HG02678 (cell line): ENCODE results near the gene CFAP54.
A peak's percentile ranks its signal among the peaks of the same experiment; 100 is the strongest.

Source experiments
- ATAC-seq: cut with Tn5 transposase; IDR thresholded peaks from one replicate; pipeline ENCODE4 v1.9.1; 2021; ENCODE audit warnings: mild to moderate bottlenecking, moderate library complexity; ENCODE audit not compliant: unreplicated experiment

The CFAP54 gene

GRCh38 chr12:96881608-96882007 is 392.2 kb downstream of the CFAP54 start:
- ATAC-seq, result no peak

GRCh38 chr12:96882862-96883261 is 393.5 kb downstream of the CFAP54 start:
- no peak for ATAC-seq

DNA sequence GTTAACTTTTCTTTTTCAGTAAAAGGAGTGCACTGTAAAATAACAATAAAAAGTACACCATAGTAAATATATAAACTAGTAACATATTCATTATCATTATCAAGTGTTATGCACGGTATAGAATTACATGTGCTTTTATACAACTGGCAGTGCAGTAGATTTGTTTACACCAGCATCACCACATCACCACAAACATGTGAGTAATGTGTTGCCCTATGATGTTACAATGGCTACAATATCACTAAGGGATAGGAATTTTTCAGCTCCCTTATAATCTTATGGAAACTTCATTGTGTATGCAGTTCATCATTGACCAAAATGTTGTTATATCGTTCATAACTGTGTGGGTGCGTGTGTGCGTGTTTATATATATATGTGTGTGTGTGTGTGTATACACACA is 394.2 kb downstream of the CFAP54 start:
- no peak for ATAC-seq

- no peak for ATAC-seq
These were observed 397.8 kb downstream of the CFAP54 start for GRCh38 chr12:96886998-96887677.

DNA sequence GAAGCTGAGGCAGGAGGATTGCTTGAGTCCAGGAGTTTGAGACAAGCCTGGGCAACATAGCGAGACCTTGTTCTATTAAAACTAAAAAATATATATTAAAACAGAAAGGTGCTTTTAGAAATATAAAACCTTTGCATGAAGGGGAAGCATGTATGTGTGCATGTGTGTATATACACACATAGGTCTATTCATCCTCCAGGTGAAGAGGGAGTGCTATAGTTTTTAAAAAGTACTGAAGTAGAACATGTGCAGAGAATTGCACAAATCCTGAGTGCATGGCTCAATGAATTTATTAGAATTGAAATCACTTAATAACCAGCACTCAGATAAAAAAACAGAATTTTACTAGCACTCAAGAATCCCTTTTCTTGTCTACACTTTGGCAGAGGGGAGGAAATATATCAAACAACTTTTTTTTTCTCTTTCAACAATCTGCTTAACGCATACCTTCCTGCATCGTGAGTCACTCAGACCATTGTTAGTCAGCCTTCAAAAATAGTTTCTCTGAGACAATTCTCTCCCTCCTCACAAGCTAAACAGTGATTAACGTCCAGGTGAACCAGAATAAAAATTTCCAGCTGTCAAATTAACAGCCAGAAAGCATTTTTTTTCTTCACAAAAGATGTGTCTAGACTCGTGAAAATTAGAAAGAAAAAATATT is 400.0 kb downstream of the CFAP54 start:
- ATAC-seq, result no peak

- no peak for ATAC-seq
These were observed 401.0 kb downstream of the CFAP54 start for GRCh38 chr12:96890331-96890730.

- ATAC-seq, result no peak
These were observed 402.7 kb downstream of the CFAP54 start for GRCh38 chr12:96892104-96892503.

DNA sequence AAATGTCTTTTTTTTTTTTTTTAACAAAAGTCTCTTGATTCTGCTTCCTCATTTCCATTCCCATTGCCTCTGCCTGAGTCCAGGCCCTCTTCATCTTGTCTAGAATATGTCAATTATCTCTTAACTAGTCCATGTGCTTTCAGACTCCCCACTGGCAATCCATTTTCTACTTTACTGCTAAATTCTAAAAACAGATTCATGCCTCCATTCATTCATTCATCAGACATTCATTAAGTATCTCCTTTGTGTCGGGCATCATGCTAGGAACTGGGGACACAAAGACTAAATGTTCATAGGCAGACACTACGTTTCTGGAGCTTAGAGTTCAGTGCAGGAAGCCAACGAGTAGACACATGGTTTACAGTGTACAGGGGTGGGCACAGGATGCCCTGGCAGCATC is 408.0 kb downstream of the CFAP54 start:
- ATAC-seq, result no peak

GRCh38 chr12:96901175-96901574 is 411.8 kb downstream of the CFAP54 start:
- no peak for ATAC-seq

DNA sequence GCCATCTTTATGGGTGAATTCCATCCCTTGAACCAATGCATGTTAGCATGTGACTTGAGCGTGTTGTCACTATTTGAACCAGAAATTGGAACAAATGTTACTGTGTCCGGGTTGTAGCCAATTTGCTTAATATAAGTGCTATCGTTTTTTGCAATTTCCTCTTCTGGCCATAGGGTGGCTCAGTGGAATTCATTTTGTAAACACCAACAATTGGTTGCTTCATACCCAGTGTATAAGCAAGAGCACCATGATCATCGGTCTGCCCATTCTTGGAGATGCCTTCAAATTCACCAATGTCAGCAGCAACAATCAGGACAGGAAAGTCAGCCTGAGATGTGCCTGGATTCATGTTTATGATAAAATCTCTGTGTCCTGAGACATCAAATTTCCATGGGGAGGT is 412.7 kb downstream of the CFAP54 start:
- ATAC-seq, result no peak

GRCh38 chr12:96906498-96906848 is 417.1 kb downstream of the CFAP54 start:
- ATAC-seq, result no peak

- ATAC-seq, result peak; percentile 93
These were observed 417.7 kb downstream of the CFAP54 start, which contains the start of gene NEDD1 for GRCh38 chr12:96906849-96907670. Gene NEDD1 (plus strand): TSS chr12:96907257. CDS start chr12:96909760, 2,503 bp downstream.

DNA sequence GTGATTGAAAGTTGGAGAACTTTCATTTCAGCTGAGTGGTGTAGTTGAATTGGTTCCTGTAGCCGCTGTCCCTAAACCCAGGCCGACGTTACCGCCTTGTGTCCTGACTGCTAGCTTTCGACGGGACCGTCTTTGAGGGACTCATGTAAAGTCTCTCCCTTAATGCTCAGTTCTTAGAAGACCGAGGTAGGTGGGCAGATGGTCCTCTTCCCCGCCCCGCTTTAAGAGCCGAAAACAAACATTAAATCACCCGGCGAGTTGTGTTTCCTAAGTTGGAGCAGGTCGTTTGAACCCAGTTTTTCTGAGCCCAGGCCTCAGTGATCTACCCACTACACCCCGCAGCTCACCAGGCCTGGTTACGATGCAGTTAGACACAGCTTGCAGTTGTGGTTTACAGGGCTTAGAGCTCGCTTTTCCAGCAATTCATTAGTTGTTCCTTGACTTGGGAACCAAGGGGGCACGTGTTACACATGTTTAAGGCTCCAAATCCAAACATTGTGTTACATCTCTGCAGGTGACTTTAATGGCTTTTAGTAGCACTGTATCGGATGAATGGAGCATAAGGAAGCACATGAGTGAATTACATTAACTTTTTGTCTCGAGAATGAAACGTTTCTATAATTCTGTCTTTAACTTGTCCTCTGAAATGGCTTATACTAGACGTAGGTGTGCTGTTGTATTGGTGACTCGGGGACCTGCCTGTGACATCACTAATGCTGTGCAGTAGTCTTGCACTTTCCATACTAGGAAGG is 418.5 kb downstream of the CFAP54 start:
- peak; percentile 26 for ATAC-seq

GRCh38 chr12:96908423-96908675 is 419.0 kb downstream of the CFAP54 start:
- no peak for ATAC-seq

- no peak for ATAC-seq
These were observed 422.9 kb downstream of the CFAP54 start for GRCh38 chr12:96912261-96912660.

GRCh38 chr12:96912943-96913342 is 423.6 kb downstream of the CFAP54 start:
- no peak for ATAC-seq

- no peak for ATAC-seq
These were observed 430.3 kb downstream of the CFAP54 start for GRCh38 chr12:96919510-96920210.
